H54 (cell line): Measurements from ENCODE around the gene OR10H3.
A peak's percentile ranks its signal among the peaks of the same experiment; 100 is the strongest.

Source experiments
- DNase-seq: peaks from one replicate; pipeline ENCODE4 v3.0.0; 2011; ENCODE audit warnings: low spot score, mixed read lengths; ENCODE audit not compliant: insufficient read length
- FAIRE-seq: peaks from 3 replicates; lab custom pipeline; 2011; peaks lifted over from hg19 to GRCh38; lab: Jason Lieb, UNC
- POLR2A ChIP-seq: IDR thresholded peaks from 2 replicates; pipeline ENCODE4 v1.6.1; 2011; ENCODE audit warnings: low read depth, mild to moderate bottlenecking, low read length

Gene OR10H3, protein sequence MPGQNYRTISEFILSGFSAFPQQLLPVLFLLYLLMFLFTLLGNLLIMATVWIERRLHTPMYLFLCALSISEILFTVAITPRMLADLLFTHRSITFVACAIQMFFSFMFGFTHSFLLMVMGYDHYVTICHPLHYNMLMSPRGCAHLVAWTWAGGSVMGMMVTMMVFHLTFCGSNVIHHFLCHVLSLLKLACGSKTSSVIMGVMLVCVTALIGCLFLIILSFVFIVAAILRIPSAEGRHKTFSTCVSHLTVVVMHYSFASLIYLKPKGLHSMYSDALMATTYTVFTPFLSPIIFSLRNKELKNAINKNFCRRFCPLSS

DNA sequence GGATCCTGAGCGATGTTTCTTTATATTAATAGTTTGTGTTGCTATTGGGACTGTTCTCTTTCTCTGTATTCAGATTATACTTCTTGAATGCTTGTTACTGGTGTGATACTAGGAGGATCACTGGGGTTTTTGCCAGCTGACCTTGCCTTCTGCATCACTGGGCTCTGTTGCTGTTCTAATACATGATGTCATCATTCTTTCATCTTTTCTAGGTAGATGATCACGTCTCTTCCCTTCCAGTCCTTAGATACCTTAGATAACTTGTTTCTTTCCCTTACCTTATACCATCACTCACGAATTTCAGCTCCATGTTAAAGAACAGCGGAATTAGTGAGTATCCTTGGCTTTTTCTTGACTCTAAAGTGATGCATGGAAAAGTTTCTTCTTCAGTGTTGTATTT is at the start of gene OR10H3:
TSS of gene OR10H3 (plus strand) at position 264 of the 400 bp plus-strand sequence. CDS start 3,408 bp downstream, outside the sequence.
- no peak for DNase-seq
- FAIRE-seq = no peak
- TF ChIP-seq POLR2A = no peak

GRCh38 chr19:15696654-15697194 is 41.1 kb upstream of the OR10H3 start:
- DNase-seq (no peak), FAIRE-seq (no peak)
- TF ChIP-seq POLR2A = no peak

DNA sequence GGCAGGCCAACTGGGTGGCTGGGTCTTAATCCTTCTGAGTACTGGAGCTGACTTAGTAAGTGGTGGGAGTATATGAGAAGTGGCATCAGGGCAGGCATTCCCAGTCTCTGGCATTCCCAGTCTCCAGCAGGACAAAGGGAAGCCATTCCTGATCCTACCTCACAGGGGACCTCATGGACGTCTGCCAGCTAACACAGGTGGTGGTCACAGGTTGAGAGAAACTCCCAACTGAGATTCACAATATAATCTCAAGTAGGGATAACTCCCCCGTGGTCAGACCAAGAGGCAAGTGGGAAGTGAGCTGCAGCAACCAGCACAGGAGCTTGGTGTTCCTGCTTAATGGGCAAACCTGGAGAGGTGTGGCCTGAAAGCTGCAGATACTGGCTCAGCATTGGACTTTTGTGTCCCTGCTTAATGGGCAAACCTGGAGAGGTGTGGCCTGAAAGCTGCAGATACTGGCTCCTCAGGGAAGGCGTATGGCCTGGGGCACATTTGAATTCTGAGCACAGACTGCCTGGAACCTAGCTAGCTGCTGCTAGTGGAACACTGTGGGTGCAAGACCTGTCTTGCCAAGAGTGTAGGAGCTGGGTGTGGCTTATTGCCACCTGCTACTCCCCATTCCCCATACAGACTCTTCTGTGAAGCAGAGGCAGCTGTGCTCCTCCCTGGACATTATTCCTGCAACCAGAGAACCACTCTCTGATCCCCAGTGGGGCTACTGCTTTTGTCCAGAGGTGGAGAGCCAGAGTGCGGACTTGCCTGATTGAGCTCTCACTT is 35.8 kb upstream of the OR10H3 start:
- TF ChIP-seq POLR2A = no peak
- peak; percentile 80 for FAIRE-seq
- no peak for DNase-seq

GRCh38 chr19:15702534-15702930 is 35.3 kb upstream of the OR10H3 start:
- DNase-seq (peak; percentile 23), FAIRE-seq (peak; percentile 90)
- TF ChIP-seq POLR2A = no peak

DNA sequence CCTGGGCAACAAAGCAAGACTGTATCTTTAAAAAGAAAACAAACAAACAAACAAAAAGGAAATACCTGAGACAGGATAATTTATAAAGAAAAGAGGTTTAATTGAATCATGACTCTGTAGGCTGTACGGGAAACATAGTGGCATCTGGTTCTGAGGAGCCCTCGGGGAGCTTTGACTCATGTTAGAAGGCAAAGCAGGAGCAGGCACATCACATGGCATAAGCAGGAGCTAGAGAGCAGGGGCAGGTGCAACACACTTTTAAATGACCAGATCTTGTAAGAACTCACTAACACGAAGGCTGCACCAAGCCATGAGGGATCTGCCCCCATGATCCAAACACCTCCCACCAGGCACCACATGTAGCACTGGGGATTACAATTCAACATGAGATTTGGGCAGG is 23.1 kb upstream of the OR10H3 start:
- DNase-seq (no peak), FAIRE-seq (no peak)
- TF ChIP-seq POLR2A = no peak

DNA sequence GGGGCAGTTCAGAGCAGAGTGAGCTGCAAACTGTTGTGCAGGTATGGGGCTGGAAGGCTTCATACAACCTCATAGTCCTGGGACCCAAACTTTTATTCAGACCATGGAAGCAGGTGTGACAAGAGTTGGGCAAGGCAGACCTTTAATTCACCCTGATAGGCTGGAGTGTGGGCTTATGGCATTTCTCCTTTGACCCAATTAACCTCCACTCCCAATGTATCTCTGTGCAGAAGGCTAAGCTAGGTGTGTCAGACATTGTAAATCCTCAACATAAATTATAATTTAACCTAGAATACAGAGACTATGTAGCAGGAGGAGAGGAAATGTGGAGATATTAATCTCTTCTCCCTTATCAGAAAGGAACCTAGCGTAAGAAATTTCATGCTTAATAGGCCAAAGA is 22.1 kb upstream of the OR10H3 start:
- FAIRE-seq (no peak), DNase-seq (no peak)
- no peak for TF ChIP-seq POLR2A

GRCh38 chr19:15717809-15718208 is 20.0 kb upstream of the OR10H3 start:
- FAIRE-seq (no peak), DNase-seq (no peak)
- TF ChIP-seq POLR2A = no peak

DNA sequence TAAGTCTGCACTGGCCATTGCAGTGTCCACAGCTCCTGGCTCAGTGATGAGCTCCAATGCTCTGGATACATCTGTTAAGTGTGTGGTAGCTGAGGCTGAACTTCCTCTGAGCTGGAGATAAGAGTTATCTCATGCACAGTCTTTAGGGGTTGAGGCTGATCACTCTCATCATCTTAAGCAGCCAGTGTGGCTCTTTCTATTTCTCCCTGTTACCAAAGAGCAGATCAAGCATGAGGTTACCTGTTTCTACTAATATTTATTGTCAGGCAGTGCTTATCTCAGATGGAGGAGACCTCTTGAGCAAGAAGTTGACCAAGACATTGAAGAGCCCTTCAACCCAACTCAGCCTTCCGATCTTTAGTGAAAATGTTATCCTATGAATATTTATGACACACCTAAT is 16.5 kb upstream of the OR10H3 start:
- DNase-seq = no peak
- TF ChIP-seq POLR2A = no peak
- FAIRE-seq = no peak

- DNase-seq (no peak), FAIRE-seq (no peak)
- no peak for TF ChIP-seq POLR2A
Measured at GRCh38 chr19:15722956-15723355, 14.8 kb upstream of the OR10H3 start.

GRCh38 chr19:15727724-15728123 is 10.1 kb upstream of the OR10H3 start, which contains the start of gene OR10H2:
OR10H2 (plus strand) TSS chr19:15728024; CDS start chr19:15728044, 20 bp downstream.
- TF ChIP-seq POLR2A = no peak
- no peak for DNase-seq
- FAIRE-seq = no peak

DNA sequence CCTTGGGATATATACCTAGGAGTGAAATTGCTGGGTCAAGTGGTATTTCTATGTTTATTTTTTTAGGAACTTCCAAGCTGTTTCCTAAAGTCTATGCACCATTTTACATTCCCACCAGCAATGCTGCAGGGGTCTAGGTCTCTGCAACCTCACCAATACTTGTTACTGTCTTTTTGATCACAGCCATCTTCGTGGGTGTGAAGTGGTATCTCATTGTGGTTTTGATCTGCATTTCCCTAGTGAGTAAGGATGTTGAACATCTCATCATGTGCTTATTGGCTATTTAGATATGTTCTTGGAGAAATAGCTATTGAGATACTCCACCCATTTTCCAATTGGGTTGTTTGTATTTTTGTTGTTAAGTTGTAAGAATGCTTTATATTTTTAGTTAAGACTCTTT is 7.2 kb upstream of the OR10H3 start:
- FAIRE-seq = no peak
- TF ChIP-seq POLR2A = no peak

GRCh38 chr19:15732388-15732787 is 5.4 kb upstream of the OR10H3 start:
- DNase-seq (no peak), FAIRE-seq (no peak)
- TF ChIP-seq POLR2A = no peak

More for the DNA sequence above, 7.2 kb upstream of the OR10H3 start:
- DNase-seq = no peak

DNA sequence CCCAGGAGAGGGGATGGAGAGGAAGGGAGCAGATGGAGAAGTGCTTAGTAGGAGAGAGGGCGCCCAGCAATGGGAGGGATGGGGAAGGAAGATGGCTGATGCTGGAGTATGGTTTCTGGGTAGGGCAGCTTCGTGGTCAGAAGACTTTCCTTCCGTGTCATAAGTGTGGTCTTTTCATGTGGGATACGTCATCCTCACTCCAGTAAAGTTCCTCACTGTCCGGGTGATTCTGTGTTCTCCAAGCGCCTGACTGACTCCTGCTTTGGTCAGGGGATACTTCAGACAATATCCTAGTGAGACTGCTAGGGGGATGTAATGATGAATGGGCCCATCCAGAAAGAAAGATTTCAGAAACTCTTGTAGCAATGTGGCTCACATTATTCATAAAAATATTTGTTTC is 3.9 kb upstream of the OR10H3 start:
- FAIRE-seq (no peak), DNase-seq (no peak)
- TF ChIP-seq POLR2A = no peak

GRCh38 chr19:15740785-15741184 is 3.0 kb downstream of the OR10H3 start:
- no peak for TF ChIP-seq POLR2A
- FAIRE-seq (no peak), DNase-seq (no peak)
